ENCODE results near the gene MTG2. TPM values are rescaled to one million over a fixed set of nuclear protein-coding genes. Genes with fewer than 3 reads are reported as not detected.

MTG2 gene
- total and polyA plus RNA-seq, 2 experiments from 2014 or later: 20.4 to 32.9 TPM

GRCh38 chr20:62241506-62241905 is 58.7 kb downstream of the MTG2 start:
- Histone ChIP-seq H3K27me3 (no peaks in the 10 kb centered on the region), H3K9me3 (ENCODE audit: low read depth) (no peaks in the 10 kb centered on the region), H3K36me3 (no peaks in the 10 kb centered on the region), H3K27ac (no peak overlapping the region), H3K4me3 (no peak overlapping the region), H3K4me1 (ENCODE audit: low read depth) (peaks cover 9% of the 10 kb centered on the region)
- TF ChIP-seq, protein P1, sequence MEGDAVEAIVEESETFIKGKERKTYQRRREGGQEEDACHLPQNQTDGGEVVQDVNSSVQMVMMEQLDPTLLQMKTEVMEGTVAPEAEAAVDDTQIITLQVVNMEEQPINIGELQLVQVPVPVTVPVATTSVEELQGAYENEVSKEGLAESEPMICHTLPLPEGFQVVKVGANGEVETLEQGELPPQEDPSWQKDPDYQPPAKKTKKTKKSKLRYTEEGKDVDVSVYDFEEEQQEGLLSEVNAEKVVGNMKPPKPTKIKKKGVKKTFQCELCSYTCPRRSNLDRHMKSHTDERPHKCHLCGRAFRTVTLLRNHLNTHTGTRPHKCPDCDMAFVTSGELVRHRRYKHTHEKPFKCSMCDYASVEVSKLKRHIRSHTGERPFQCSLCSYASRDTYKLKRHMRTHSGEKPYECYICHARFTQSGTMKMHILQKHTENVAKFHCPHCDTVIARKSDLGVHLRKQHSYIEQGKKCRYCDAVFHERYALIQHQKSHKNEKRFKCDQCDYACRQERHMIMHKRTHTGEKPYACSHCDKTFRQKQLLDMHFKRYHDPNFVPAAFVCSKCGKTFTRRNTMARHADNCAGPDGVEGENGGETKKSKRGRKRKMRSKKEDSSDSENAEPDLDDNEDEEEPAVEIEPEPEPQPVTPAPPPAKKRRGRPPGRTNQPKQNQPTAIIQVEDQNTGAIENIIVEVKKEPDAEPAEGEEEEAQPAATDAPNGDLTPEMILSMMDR (IDR thresholded peaks at IDR 0.05; ENCODE audit: low read depth, low read length): no peak
- DNase-seq (ENCODE audit: low read depth in 1 of 2, low spot score in 1 of 2): no peak

- DNase-seq (ENCODE audit: low read depth in 1 of 2, low spot score in 1 of 2): no peak
- Histone ChIP-seq H3K36me3 (no peaks in the 10 kb centered on the region), H3K4me3 (no peak overlapping the region), H3K27ac (no peak overlapping the region), H3K4me1 (ENCODE audit: low read depth) (peaks cover 14% of the 10 kb centered on the region), H3K9me3 (ENCODE audit: low read depth) (no peaks in the 10 kb centered on the region), H3K27me3 (no peaks in the 10 kb centered on the region)
- TF ChIP-seq, protein P1 (IDR thresholded peaks at IDR 0.05; ENCODE audit: low read depth, low read length): no peak
Observed at GRCh38 chr20:62242176-62242575, 59.3 kb downstream of the MTG2 start.

DNA sequence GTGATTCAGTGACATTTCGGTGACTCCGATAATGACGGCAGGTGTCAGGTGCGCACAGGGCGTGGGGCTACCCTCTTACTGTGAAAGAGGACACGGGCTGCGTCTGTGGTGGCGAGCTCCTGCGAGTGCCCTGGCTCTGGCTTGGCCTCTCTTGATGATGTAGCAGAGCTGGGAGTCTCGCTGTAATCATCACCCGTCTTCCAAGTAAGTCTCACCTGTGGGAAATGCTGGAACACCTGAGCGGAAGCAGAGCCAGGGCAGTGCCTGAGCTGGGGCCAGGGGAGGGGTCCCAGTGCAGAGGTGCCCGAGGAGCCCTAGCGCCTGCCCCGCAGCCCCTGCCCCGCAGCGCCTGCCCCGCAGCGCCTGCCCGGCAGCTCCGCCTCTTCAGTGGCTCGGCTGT is 60.3 kb downstream of the MTG2 start:
- no peak overlapping the region for H3K27ac ChIP-seq
- TF ChIP-seq, protein P1 (IDR thresholded peaks at IDR 0.05; ENCODE audit: low read depth, low read length): no peak

GRCh38 chr20:62243906-62244515 is 61.2 kb downstream of the MTG2 start:
- Histone ChIP-seq H3K27me3 (no peaks in the 10 kb centered on the region), H3K27ac (no peak overlapping the region), H3K4me1 (ENCODE audit: low read depth) (peaks cover 17% of the 10 kb centered on the region), H3K4me3 (no peak overlapping the region), H3K36me3 (no peaks in the 10 kb centered on the region), H3K9me3 (ENCODE audit: low read depth) (no peaks in the 10 kb centered on the region)
- DNase-seq (ENCODE audit: low read depth in 1 of 2, low spot score in 1 of 2): no peak
- TF ChIP-seq, protein P1 (IDR thresholded peaks at IDR 0.05; ENCODE audit: low read depth, low read length): no peak

More for the DNA sequence above, 60.3 kb downstream of the MTG2 start:
- H3K9me3 ChIP-seq (ENCODE audit: low read depth): no peaks in the 10 kb centered on the region
- peaks cover 17% of the 10 kb centered on the region for H3K4me1 ChIP-seq (ENCODE audit: low read depth)
- DNase-seq (ENCODE audit: low read depth in 1 of 2, low spot score in 1 of 2): no peak
- no peak overlapping the region for H3K4me3 ChIP-seq
- H3K36me3 ChIP-seq: no peaks in the 10 kb centered on the region
- H3K27me3 ChIP-seq: no peaks in the 10 kb centered on the region

GRCh38 chr20:62244644-62245108 is 61.8 kb downstream of the MTG2 start:
- H3K27me3 ChIP-seq: no peaks in the 10 kb centered on the region
- H3K4me3 ChIP-seq: no peak overlapping the region
- no peaks in the 10 kb centered on the region for H3K36me3 ChIP-seq
- TF ChIP-seq, protein P1 (IDR thresholded peaks at IDR 0.05; ENCODE audit: low read depth, low read length): no peak
- DNase-seq (ENCODE audit: low read depth in 1 of 2, low spot score in 1 of 2): no peak
- no peak overlapping the region for H3K27ac ChIP-seq
- peaks cover 17% of the 10 kb centered on the region for H3K4me1 ChIP-seq (ENCODE audit: low read depth)
- H3K9me3 ChIP-seq (ENCODE audit: low read depth): no peaks in the 10 kb centered on the region
